Measurements from ENCODE around the gene EFHD1.

The EFHD1 gene

DNA sequence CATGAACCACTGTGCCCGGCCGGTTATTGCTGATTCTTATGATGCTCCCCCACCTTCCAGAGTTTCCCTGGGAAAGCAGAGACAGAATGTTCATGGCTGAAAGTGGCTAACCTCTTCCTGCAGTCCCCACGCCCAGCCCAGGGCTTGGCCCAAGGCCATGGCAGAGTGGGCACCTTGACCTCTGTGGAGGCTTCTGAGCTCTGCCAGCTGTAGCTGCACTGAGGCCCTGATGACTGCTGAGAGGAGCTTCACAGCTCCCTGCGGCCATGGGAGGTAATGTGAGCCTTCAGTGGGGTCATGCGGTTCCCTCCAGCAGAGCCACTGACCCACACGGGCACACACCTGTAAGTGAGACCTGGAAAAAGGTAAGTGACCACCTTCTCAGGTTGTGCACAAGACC lies 13.3 kb downstream of the EFHD1 start:
- Histone ChIP-seq H3K9me3 (ENCODE audit: control insufficient read depth, low read length) (no peaks in the 10 kb centered on the region), H3K27ac (ENCODE audit: insufficient read depth, low read length, poor library complexity, severe bottlenecking) (no peak overlapping the region), H3K4me1 (ENCODE audit: control insufficient read depth, insufficient read depth, low read length, poor library complexity, severe bottlenecking) (no peaks in the 10 kb centered on the region), H3K27me3 (replicated peaks; ENCODE audit: control insufficient read depth, insufficient read depth, low read length, poor library complexity, severe bottlenecking) (no peaks in the 10 kb centered on the region), H3K36me3 (ENCODE audit: control insufficient read depth, insufficient read depth, low read length) (no peaks in the 10 kb centered on the region), H3K4me3 (ENCODE audit: insufficient read depth, low read depth, low read length, poor library complexity, severe bottlenecking) (no peak overlapping the region)
- no peak for DNase-seq

DNA sequence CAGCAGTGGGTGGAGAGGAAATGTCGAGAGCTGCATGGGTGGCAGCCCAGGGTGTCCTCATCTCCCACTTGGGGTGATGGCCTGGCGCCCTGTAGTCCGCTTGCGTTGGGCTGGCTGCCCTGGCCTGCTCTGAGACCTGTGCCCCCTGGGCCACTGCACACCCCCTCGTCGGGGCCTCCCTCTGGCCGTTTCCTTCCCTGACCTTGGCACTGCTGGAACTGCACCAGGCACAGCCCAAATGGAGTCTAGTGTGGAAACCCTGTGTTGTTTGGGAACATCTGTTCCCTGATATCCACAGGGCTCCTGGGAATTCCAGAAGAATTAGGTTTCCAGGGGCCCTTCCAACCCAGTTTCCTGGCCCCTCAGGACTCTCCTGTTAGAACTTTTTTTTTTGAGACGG lies 13.9 kb downstream of the EFHD1 start:
- no peaks in the 10 kb centered on the region for H3K36me3 ChIP-seq (ENCODE audit: control insufficient read depth, insufficient read depth, low read length)
- no peaks in the 10 kb centered on the region for H3K4me1 ChIP-seq (ENCODE audit: control insufficient read depth, insufficient read depth, low read length, poor library complexity, severe bottlenecking)
- no peak for DNase-seq
- H3K27ac ChIP-seq (ENCODE audit: insufficient read depth, low read length, poor library complexity, severe bottlenecking) = no peak overlapping the region
- no peak overlapping the region for H3K4me3 ChIP-seq (ENCODE audit: insufficient read depth, low read depth, low read length, poor library complexity, severe bottlenecking)
- H3K27me3 ChIP-seq (replicated peaks; ENCODE audit: control insufficient read depth, insufficient read depth, low read length, poor library complexity, severe bottlenecking) = no peaks in the 10 kb centered on the region
- H3K9me3 ChIP-seq (ENCODE audit: control insufficient read depth, low read length) = no peaks in the 10 kb centered on the region

DNA sequence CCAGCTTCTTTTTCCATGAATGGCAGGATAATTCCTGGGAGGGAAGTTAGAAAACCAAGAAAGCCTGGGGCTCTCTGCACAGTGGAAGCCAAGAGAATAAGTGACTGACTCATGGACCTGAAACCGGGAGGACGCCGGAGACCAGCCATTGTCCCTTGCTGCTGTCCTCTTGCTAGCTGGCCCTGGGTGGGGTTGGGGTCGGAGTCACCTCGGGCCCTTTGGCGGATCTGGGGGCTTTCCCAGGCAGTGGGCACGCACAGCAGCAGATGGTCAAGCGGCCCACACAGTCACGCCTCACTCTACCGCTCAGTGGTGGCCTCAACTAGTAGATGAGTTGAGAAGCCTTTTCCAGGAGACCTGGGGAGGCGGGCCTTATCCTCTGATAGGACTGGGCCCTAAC lies 15.6 kb downstream of the EFHD1 start:
- H3K36me3 ChIP-seq (ENCODE audit: control insufficient read depth, insufficient read depth, low read length) = no peaks in the 10 kb centered on the region
- H3K4me1 ChIP-seq (ENCODE audit: control insufficient read depth, insufficient read depth, low read length, poor library complexity, severe bottlenecking) = no peaks in the 10 kb centered on the region
- H3K27me3 ChIP-seq (replicated peaks; ENCODE audit: control insufficient read depth, insufficient read depth, low read length, poor library complexity, severe bottlenecking) = no peaks in the 10 kb centered on the region
- no peak overlapping the region for H3K27ac ChIP-seq (ENCODE audit: insufficient read depth, low read length, poor library complexity, severe bottlenecking)
- H3K4me3 ChIP-seq (ENCODE audit: insufficient read depth, low read depth, low read length, poor library complexity, severe bottlenecking) = no peak overlapping the region
- no peak for DNase-seq
- no peaks in the 10 kb centered on the region for H3K9me3 ChIP-seq (ENCODE audit: control insufficient read depth, low read length)

DNA sequence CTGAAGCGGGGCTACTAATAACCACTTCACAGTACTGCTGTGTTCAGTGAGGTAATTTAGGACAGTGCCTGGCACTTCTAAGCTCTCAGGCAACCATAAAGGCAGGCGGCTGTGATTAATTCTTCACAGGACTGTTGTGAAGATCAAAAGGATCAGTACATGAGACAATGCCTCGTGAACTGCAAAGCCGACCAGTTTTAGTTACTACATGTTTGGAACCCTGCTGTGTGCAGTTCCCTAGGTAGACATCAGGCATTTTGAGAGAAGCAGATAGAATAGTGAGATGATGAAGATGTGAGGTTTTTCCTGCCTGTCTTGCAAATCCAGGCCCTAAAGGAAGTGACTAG lies 19.1 kb downstream of the EFHD1 start:
- Histone ChIP-seq H3K4me1 (ENCODE audit: control insufficient read depth, insufficient read depth, low read length, poor library complexity, severe bottlenecking) (no peaks in the 10 kb centered on the region), H3K36me3 (ENCODE audit: control insufficient read depth, insufficient read depth, low read length) (no peaks in the 10 kb centered on the region), H3K9me3 (ENCODE audit: control insufficient read depth, low read length) (no peaks in the 10 kb centered on the region), H3K4me3 (ENCODE audit: insufficient read depth, low read depth, low read length, poor library complexity, severe bottlenecking) (no peak overlapping the region), H3K27me3 (replicated peaks; ENCODE audit: control insufficient read depth, insufficient read depth, low read length, poor library complexity, severe bottlenecking) (no peaks in the 10 kb centered on the region), H3K27ac (ENCODE audit: insufficient read depth, low read length, poor library complexity, severe bottlenecking) (no peak overlapping the region)
- no peak for DNase-seq

DNA sequence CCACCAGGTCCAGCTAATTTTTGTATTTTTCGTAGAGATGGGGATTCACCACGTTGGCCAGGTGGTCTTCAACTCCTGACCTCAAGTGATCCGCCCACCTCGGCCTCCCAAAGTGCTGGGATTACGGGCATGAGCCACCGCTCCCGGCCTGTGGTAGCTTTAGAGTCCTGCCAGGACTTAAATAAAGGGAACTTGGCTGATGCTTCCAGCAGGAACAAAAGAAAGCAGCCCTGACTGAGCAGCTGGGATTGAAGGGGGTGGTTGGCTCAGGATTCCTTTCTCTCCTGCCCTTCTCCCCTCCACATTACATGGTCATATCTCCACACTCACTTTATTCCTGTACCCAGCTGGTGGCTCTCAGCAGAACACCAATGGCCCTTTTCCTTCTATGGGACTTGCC lies 20.0 kb downstream of the EFHD1 start:
- Histone ChIP-seq H3K9me3 (ENCODE audit: control insufficient read depth, low read length) (no peaks in the 10 kb centered on the region), H3K27me3 (replicated peaks; ENCODE audit: control insufficient read depth, insufficient read depth, low read length, poor library complexity, severe bottlenecking) (no peaks in the 10 kb centered on the region), H3K4me3 (ENCODE audit: insufficient read depth, low read depth, low read length, poor library complexity, severe bottlenecking) (no peak overlapping the region), H3K36me3 (ENCODE audit: control insufficient read depth, insufficient read depth, low read length) (no peaks in the 10 kb centered on the region), H3K4me1 (ENCODE audit: control insufficient read depth, insufficient read depth, low read length, poor library complexity, severe bottlenecking) (no peaks in the 10 kb centered on the region), H3K27ac (ENCODE audit: insufficient read depth, low read length, poor library complexity, severe bottlenecking) (no peak overlapping the region)
- DNase-seq = no peak

DNA sequence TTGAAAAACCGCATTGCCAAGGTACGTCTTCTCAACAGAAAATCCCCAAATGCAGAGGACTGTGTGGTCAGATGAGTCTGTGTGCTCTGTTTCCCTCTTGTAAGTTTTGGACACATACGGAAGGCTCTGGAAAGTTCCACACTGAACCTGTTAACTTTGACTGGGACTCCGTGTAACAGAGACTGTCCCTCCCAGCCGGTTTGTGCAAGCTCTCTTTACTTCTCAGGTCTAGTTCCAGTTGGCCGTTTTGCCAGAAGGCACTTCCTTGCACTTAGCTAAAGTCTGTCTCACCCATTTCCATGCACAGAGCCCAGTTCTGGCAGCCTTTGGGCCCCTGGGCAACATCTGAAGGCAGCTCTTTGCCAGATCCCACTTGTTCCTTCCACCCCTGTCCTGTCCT lies 22.0 kb downstream of the EFHD1 start:
- no peaks in the 10 kb centered on the region for H3K27me3 ChIP-seq (replicated peaks; ENCODE audit: control insufficient read depth, insufficient read depth, low read length, poor library complexity, severe bottlenecking)
- no peak for DNase-seq
- H3K9me3 ChIP-seq (ENCODE audit: control insufficient read depth, low read length) = no peaks in the 10 kb centered on the region
- no peak overlapping the region for H3K27ac ChIP-seq (ENCODE audit: insufficient read depth, low read length, poor library complexity, severe bottlenecking)
- no peaks in the 10 kb centered on the region for H3K4me1 ChIP-seq (ENCODE audit: control insufficient read depth, insufficient read depth, low read length, poor library complexity, severe bottlenecking)
- H3K4me3 ChIP-seq (ENCODE audit: insufficient read depth, low read depth, low read length, poor library complexity, severe bottlenecking) = no peak overlapping the region
- H3K36me3 ChIP-seq (ENCODE audit: control insufficient read depth, insufficient read depth, low read length) = no peaks in the 10 kb centered on the region

DNA sequence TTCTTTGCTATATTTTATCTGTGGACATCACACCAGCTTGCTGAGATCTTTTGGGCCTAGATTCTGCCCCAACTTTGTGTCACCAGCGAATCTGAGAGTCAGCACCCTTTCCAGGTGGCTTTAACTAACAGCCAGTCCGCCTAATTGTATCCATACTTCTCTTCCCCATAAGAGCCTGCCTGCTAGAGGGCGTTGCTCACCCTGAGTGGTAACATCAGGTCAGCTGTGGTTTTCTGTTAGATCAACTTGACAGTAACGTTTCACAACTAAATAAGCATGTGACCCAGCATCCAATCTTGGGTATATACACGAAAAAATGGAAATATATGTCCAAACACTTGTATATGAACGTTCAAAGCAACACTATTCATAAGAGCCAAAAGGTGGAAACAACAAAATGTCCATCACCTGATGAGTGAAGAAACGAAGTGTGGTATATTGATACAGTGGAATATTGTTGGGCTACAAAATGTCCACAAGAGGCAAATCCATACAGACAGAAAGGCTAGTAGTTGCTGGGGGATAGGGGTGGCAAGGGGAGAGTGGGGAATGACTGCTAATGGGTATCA lies 24.9 kb downstream of the EFHD1 start:
- H3K27me3 ChIP-seq (replicated peaks; ENCODE audit: control insufficient read depth, insufficient read depth, low read length, poor library complexity, severe bottlenecking) = no peaks in the 10 kb centered on the region
- H3K27ac ChIP-seq (ENCODE audit: insufficient read depth, low read length, poor library complexity, severe bottlenecking) = no peak overlapping the region
- H3K4me3 ChIP-seq (ENCODE audit: insufficient read depth, low read depth, low read length, poor library complexity, severe bottlenecking) = no peak overlapping the region
- no peak for DNase-seq
- H3K36me3 ChIP-seq (ENCODE audit: control insufficient read depth, insufficient read depth, low read length) = no peaks in the 10 kb centered on the region
- no peaks in the 10 kb centered on the region for H3K9me3 ChIP-seq (ENCODE audit: control insufficient read depth, low read length)
- no peaks in the 10 kb centered on the region for H3K4me1 ChIP-seq (ENCODE audit: control insufficient read depth, insufficient read depth, low read length, poor library complexity, severe bottlenecking)

DNA sequence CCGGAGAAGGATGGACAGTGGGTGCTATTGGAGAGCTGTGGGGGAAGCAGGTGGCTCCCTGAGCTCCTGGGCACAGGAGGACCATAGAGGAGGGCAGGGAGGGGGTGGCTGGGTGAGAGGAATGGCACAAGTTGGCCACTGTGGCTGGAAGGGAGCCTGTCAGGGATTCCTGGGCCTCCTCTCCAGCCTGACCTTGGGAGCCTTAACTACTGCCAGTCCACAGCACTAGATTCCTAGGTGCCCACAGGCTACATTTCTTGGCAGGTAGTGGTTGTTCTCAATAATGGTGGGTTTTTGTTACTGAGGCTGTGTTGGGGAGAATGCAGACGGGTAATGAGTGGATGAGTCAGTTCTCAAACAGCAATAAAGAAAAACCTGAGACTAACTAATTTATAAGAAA lies 26.0 kb downstream of the EFHD1 start:
- no peak overlapping the region for H3K27ac ChIP-seq (ENCODE audit: insufficient read depth, low read length, poor library complexity, severe bottlenecking)
- no peaks in the 10 kb centered on the region for H3K27me3 ChIP-seq (replicated peaks; ENCODE audit: control insufficient read depth, insufficient read depth, low read length, poor library complexity, severe bottlenecking)
- no peaks in the 10 kb centered on the region for H3K4me1 ChIP-seq (ENCODE audit: control insufficient read depth, insufficient read depth, low read length, poor library complexity, severe bottlenecking)
- H3K36me3 ChIP-seq (ENCODE audit: control insufficient read depth, insufficient read depth, low read length) = no peaks in the 10 kb centered on the region
- H3K9me3 ChIP-seq (ENCODE audit: control insufficient read depth, low read length) = no peaks in the 10 kb centered on the region
- DNase-seq = no peak
- H3K4me3 ChIP-seq (ENCODE audit: insufficient read depth, low read depth, low read length, poor library complexity, severe bottlenecking) = no peak overlapping the region

DNA sequence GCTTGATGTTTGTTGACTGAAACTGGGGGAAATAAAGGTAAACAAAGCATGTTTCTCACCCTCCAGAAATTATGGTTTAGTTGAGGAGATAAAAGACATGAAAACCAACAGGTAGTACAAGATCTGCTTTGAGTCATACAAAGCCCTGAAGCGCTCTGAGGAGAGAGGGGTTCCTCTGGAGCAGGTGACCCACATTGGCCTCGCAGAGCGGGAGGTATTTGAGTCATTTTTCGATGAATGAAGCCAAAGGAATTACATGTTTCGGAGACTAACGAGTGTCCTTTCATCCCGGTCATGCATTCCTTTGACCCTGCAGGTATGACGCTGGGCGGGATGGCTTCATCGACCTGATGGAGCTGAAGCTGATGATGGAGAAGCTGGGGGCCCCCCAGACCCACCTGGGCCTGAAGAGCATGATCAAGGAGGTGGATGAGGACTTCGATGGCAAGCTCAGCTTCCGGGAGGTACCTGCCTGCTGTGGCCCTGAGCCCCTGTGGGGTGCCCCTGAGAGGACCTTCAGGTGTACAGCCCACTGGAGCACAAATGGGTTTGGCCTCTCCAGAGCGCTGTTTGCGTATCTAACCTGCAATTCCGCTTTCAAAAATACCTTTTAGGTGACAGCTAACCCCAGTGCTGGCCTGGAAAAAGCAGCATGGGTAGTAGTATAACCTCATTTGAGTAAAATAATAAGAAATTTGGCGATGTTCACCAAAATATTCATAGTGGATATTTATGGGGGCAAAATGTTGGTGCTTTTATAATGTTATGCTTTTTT lies 29.3 kb downstream of the EFHD1 start:
- DNase-seq = no peak
- no peak overlapping the region for H3K4me3 ChIP-seq (ENCODE audit: insufficient read depth, low read depth, low read length, poor library complexity, severe bottlenecking)
- no peaks in the 10 kb centered on the region for H3K27me3 ChIP-seq (replicated peaks; ENCODE audit: control insufficient read depth, insufficient read depth, low read length, poor library complexity, severe bottlenecking)
- no peaks in the 10 kb centered on the region for H3K9me3 ChIP-seq (ENCODE audit: control insufficient read depth, low read length)
- H3K27ac ChIP-seq (ENCODE audit: insufficient read depth, low read length, poor library complexity, severe bottlenecking) = no peak overlapping the region
- H3K4me1 ChIP-seq (ENCODE audit: control insufficient read depth, insufficient read depth, low read length, poor library complexity, severe bottlenecking) = no peaks in the 10 kb centered on the region
- H3K36me3 ChIP-seq (ENCODE audit: control insufficient read depth, insufficient read depth, low read length) = no peaks in the 10 kb centered on the region

DNA sequence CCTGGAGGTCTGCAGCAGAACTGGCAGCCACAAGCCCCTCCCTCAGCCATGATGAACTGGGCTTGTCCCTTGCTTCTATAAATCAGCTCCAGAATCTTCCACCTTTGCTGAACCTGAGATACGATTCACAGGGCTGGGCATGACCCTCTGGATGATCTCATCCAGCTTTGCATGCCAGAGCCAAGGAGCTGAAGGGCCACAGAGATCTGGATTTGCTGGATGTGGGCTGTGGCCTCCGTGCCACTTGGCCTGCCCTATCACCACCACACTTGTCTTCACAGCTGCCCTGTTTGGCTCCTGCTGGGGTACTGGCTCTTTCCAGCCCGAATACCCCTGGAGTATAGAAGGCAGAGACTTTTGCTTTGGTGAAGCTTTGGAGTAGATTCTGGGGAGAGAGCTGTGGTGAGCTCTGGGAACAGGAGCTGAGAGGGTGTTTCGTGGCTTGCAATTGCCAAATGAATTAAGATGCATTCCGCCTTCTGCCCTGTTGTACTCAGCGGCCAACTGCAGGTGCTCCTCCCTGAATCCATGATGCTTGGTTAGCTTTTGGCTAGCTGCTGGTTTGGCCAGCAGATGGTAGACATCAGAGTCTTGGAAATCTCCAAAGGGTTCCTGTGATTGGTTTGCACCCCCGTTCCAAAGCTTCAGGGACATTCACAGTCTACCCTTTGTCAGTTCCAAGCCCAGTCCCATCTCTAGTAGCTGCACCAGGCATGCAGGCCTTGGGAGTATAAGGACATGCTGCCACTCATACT lies 32.8 kb downstream of the EFHD1 start:
- no peaks in the 10 kb centered on the region for H3K36me3 ChIP-seq (ENCODE audit: control insufficient read depth, insufficient read depth, low read length)
- no peak overlapping the region for H3K27ac ChIP-seq (ENCODE audit: insufficient read depth, low read length, poor library complexity, severe bottlenecking)
- H3K9me3 ChIP-seq (ENCODE audit: control insufficient read depth, low read length) = no peaks in the 10 kb centered on the region
- DNase-seq = no peak
- H3K4me1 ChIP-seq (ENCODE audit: control insufficient read depth, insufficient read depth, low read length, poor library complexity, severe bottlenecking) = no peaks in the 10 kb centered on the region
- H3K27me3 ChIP-seq (replicated peaks; ENCODE audit: control insufficient read depth, insufficient read depth, low read length, poor library complexity, severe bottlenecking) = no peaks in the 10 kb centered on the region
- H3K4me3 ChIP-seq (ENCODE audit: insufficient read depth, low read depth, low read length, poor library complexity, severe bottlenecking) = no peak overlapping the region

Measured in effector memory CD4-positive, alpha-beta T cell (primary cell).